A549 (cell line): Measurements from ENCODE around the gene LRFN2.

Experiments used
- EP300 ChIP-seq, 2 experiments: fragments of >200 bp; sonication (Bioruptor Twin); formaldehyde crosslinking; IDR thresholded peaks; 2 replicates in 1 of 2; 3 replicates in 1 of 2; pipeline ENCODE4 v1.6.1; 2016 to 2017
- FOSL2 ChIP-seq, 2 experiments: fragments of 450-650 bp in 1 of 2; fragments of >200 bp in 1 of 2; sonication (Bioruptor Twin) in 1 of 2; formaldehyde crosslinking; IDR thresholded peaks; 2 replicates each; pipeline versions ENCODE4 v1.5.0 to v1.6.1; 2016 to 2020; ENCODE audit warnings: mild to moderate bottlenecking in 1 of 2, moderate library complexity in 1 of 2
- HDAC2 ChIP-seq: fragments of 200-600 bp; sonication (generic); IDR thresholded peaks from 2 replicates; pipeline ENCODE4 v1.6.1; 2016
- JUNB ChIP-seq: fragments of >200 bp; sonication (Bioruptor Twin); formaldehyde crosslinking; IDR thresholded peaks from 2 replicates; pipeline ENCODE4 v1.6.1; 2016
- POLR2A ChIP-seq: IDR thresholded peaks from 2 replicates; pipeline ENCODE4 v1.6.1; 2012; ENCODE audit warnings: mild to moderate bottlenecking, low read length
- SMC3 ChIP-seq: fragments of >200 bp; sonication (Bioruptor Twin); formaldehyde crosslinking; IDR thresholded peaks from 3 replicates; pipeline ENCODE4 v1.6.1; 2018; ENCODE audit warnings: inconsistent platforms
- ZFP36 ChIP-seq: fragments of 450-650 bp; IDR thresholded peaks from 2 replicates; pipeline ENCODE4 v1.6.1; 2014; ENCODE audit warnings: borderline replicate concordance; ENCODE audit not compliant: partially characterized antibody
- TF ChIP-seq, protein P1 (sequence below): fragments of >200 bp; sonication (Bioruptor Twin); formaldehyde crosslinking; IDR thresholded peaks from 3 replicates; pipeline ENCODE4 v1.5.1; 2016
- TF ChIP-seq, protein P2 (sequence below): fragments of 250-450 bp; sonication (Bioruptor Pico); IDR thresholded peaks from 2 replicates; pipeline ENCODE4 v1.5.0; 2021; ENCODE audit warnings: mild to moderate bottlenecking, moderate library complexity, borderline replicate concordance

DNA sequence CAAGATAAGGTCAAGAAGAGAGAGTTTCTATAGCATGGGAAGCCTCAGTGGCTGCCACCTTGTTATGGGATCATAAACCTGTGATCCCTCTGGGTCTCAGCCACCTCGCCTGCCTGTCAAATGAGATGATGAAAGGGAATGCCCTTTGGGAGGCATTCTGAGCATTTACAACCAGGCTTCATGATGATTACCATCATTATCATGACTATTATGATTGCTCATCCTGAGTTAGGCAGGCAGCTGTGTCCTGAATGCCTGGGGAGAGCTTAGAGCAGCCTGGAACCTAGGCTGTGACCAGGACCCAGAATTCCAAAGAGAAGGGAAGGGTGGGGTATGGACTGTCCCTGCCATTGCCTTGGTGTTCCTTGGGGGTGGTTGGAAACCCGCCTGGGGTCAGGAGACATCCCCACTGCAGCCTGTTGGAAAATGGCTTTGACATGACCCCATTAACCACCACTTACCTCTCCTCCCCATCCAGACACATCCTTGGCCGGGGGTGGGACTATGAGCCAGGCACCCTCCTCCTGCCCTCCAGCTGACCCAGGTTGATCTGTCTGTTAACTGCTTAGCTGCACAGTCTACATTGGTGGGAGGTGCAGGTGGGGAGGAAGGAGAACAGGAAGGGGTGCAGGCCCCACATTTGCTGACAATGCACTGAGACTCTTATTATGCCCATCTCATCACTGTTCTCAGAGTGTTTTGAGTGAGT is 51.9 kb downstream of the LRFN2 start:
- no peak for TF ChIP-seq JUNB
- no peak for TF ChIP-seq POLR2A
- TF ChIP-seq, protein P1, sequence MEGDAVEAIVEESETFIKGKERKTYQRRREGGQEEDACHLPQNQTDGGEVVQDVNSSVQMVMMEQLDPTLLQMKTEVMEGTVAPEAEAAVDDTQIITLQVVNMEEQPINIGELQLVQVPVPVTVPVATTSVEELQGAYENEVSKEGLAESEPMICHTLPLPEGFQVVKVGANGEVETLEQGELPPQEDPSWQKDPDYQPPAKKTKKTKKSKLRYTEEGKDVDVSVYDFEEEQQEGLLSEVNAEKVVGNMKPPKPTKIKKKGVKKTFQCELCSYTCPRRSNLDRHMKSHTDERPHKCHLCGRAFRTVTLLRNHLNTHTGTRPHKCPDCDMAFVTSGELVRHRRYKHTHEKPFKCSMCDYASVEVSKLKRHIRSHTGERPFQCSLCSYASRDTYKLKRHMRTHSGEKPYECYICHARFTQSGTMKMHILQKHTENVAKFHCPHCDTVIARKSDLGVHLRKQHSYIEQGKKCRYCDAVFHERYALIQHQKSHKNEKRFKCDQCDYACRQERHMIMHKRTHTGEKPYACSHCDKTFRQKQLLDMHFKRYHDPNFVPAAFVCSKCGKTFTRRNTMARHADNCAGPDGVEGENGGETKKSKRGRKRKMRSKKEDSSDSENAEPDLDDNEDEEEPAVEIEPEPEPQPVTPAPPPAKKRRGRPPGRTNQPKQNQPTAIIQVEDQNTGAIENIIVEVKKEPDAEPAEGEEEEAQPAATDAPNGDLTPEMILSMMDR = no peak
- TF ChIP-seq HDAC2 = no peak
- TF ChIP-seq, protein P2, sequence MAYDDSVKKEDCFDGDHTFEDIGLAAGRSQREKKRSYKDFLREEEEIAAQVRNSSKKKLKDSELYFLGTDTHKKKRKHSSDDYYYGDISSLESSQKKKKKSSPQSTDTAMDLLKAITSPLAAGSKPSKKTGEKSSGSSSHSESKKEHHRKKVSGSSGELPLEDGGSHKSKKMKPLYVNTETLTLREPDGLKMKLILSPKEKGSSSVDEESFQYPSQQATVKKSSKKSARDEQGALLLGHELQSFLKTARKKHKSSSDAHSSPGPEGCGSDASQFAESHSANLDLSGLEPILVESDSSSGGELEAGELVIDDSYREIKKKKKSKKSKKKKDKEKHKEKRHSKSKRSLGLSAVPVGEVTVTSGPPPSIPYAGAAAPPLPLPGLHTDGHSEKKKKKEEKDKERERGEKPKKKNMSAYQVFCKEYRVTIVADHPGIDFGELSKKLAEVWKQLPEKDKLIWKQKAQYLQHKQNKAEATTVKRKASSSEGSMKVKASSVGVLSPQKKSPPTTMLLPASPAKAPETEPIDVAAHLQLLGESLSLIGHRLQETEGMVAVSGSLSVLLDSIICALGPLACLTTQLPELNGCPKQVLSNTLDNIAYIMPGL = no peak
- TF ChIP-seq EP300 (IDR thresholded peaks at IDR 0.05) = no peak
- no peak for TF ChIP-seq ZFP36
- TF ChIP-seq FOSL2 (IDR thresholded peaks at IDR 0.05) = no peak
- TF ChIP-seq FOSL2 (CRISPR knock-in tag; IDR thresholded peaks at IDR 0.05) = no peak
- TF ChIP-seq SMC3 = no peak
